CD4-positive, alpha-beta T cell treated with Interleukin-21 for 1 hour (primary cell): ENCODE data around the gene ADIPOR1.
"Not testable (repeated sequence)": the region's sequence is repeated elsewhere in the genome, so short reads cannot be mapped to it uniquely, and the experiment has no call there.

Experiments used
- DNase-seq: peaks from one replicate; pipeline ENCODE4 v3.0.0-alpha.2; 2020

Gene ADIPOR1, protein sequence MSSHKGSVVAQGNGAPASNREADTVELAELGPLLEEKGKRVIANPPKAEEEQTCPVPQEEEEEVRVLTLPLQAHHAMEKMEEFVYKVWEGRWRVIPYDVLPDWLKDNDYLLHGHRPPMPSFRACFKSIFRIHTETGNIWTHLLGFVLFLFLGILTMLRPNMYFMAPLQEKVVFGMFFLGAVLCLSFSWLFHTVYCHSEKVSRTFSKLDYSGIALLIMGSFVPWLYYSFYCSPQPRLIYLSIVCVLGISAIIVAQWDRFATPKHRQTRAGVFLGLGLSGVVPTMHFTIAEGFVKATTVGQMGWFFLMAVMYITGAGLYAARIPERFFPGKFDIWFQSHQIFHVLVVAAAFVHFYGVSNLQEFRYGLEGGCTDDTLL

GRCh38 chr1:202957733-202958543 lies at the start of gene ADIPOR1:
ADIPOR1 (minus strand) TSS chr1:202958312; CDS start chr1:202951070, 7,242 bp downstream.
- DNase-seq: peak; percentile 95

GRCh38 chr1:203006948-203007871 lies 49.1 kb upstream of the ADIPOR1 start, which contains the start of gene TMEM183A:
TMEM183A (plus strand) TSS chr1:203007374; CDS start chr1:203007466, 92 bp downstream.
- DNase-seq: peak; percentile 97

GRCh38 chr1:203005395-203006142 lies 47.5 kb upstream of the ADIPOR1 start:
- DNase-seq: not testable (repeated sequence)

DNA sequence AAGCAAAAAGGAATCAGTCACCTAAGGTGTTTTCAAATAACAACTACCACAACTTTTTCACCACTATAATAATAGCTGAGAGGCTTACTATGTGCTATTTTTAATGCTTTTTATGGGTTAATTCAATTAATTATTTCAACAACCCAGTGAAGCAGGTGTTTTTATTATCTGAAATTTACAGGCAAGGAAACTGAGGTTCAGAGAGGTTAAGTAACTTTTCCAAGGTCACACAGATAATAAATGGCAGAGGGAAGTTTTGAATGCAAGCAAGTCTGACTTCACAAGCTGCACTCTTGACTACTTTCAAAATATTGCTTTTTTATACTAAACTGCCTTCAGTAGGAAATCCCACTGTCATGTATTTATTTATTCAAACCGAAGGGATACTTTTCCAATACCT lies 44.8 kb upstream of the ADIPOR1 start:
- no peak for DNase-seq

- DNase-seq: no peak
These were observed 43.9 kb upstream of the ADIPOR1 start for GRCh38 chr1:203001986-203002385.

GRCh38 chr1:203000217-203000944 lies 42.3 kb upstream of the ADIPOR1 start:
- DNase-seq: no peak

DNA sequence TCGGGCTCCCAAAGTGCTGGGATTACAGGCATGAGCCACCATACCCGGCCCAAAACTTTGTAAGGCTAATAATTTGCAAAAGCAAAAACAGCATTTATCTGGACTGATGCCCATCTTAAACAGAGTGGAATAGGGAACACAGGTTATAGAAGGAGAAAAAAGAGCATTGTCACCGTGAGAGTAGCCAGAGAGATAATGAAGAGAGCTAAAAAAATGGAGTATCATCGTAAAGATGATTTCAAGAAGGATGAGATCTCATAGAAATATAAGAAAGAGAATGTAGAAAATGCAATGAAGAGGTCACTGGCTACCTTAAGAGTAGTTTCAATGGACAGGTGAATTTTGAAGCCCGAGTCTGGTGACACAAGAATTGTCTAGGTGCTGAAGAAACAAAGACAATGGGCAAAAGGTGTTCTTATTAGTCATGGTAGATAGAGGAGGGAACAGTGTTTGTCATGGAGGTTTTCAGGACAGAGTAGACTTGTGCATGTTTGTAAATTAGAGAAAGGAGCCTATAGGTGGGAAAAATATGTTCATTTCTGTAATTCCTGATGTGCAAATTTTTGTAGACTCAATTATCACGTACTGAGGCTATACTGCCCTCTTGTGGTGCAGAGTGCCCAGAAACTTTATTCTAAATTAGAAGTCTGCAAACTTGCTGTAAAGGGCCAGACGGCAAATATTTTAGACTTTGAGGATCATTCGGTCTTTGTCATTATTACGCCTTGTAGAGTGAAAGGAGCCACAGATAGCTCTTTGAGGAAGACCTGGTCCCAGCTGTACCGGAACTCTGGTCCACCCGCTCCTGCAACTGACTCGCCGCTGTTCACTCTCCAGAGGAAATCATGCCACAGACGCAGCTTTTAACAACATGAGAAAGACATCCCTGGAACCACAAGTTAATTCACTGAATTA lies 41.0 kb upstream of the ADIPOR1 start:
- peak; percentile 78 for DNase-seq

- no peak for DNase-seq
These were observed 36.6 kb upstream of the ADIPOR1 start for GRCh38 chr1:202994756-202995155.

GRCh38 chr1:202991112-202991511 lies 33.0 kb upstream of the ADIPOR1 start:
- no peak for DNase-seq

GRCh38 chr1:202989879-202990278 lies 31.8 kb upstream of the ADIPOR1 start:
- DNase-seq: no peak

DNA sequence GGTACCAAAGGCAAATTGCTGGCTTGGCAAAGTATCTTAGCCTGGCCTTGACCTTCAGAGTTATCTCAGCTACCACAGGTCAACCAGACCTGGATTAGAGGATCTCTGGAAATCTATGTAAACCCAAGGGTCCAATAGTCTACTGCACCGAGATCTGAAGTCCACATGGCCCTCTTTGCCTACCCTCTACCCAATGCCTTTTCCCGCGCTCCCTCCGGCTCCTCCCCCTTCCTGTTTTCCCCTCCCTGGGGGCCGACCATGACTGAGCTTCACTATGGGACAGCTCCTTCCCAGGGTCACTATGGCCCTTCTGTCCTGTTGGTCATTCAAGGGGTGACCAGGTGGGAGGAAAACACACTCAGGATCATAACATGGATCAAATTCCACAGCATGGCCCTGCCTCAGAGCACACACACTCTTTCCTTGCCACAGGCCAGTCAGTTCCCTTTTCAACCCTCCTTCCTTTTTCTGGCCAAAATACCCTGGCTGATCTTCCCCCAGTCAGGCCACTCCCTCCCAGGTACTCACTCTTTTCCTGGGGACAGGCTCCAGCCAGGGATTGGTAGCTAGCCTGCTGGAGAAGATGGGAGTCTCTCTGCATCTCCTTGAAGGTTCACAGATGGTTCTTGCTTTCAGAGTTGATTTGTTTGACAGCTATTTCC lies 29.9 kb upstream of the ADIPOR1 start:
- no peak for DNase-seq

GRCh38 chr1:202987255-202987654 lies 29.1 kb upstream of the ADIPOR1 start:
- no peak for DNase-seq

GRCh38 chr1:202986120-202986519 lies 28.0 kb upstream of the ADIPOR1 start:
- DNase-seq: not testable (repeated sequence)

- DNase-seq: no peak
These were observed 24.8 kb upstream of the ADIPOR1 start for GRCh38 chr1:202982715-202983430.

GRCh38 chr1:202981939-202982338 lies 23.8 kb upstream of the ADIPOR1 start:
- DNase-seq: no peak

DNA sequence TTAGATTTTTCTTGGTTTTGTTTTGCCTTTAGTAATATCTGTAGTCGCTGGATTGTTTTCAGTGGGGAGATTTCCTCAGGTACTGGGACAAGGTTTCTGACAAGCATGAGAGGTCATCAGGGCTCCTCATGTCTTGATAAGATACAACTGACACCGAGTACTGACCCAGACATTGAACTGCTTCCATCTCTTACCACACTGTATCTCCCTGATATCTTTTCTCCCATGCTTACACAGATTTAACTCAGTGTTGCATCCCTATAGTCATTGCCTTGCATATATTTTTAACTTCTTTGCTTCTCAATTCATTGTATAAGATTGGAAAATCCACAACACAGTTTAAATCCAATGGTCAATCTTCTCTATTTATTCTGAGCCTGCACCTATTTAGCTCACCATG lies 21.3 kb upstream of the ADIPOR1 start:
- DNase-seq: no peak

DNA sequence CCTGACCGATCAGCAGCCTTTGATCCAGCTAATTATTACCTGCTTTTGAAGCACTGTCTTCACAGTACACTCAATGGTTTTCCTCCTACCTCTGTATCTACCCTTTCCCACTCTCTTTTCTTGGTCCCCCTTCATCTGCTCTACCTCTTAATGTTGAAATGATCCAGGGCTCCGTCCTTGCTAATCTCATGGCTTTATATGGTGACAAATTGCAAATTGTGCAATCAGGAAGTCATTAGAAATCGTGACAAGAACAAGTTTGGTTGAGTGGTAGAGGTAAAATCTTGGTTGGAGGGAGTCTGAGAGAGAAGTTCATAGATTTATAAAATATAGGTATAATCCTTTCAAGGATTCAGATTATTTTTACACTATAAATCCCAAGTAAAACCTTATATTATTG lies 18.5 kb upstream of the ADIPOR1 start:
- DNase-seq: no peak

DNA sequence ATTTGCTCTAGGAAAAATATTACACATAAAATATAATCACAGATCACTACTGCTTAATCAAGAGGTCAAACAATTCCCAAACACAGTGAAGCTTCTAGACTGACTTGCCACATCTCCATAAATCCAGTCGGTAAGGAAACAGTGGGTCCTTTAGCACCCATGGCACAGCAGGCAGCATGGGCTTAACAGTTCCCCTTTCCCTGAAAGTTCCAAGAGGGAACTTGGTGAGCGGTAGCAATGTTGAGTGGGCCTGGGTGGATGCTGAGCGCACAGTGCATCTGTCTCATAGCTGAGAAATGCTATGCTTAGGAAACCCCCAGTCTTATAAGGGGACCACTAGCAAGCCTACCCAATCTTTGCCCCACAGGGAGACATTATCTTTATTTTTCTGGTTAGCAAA lies 16.7 kb upstream of the ADIPOR1 start:
- no peak for DNase-seq

DNA sequence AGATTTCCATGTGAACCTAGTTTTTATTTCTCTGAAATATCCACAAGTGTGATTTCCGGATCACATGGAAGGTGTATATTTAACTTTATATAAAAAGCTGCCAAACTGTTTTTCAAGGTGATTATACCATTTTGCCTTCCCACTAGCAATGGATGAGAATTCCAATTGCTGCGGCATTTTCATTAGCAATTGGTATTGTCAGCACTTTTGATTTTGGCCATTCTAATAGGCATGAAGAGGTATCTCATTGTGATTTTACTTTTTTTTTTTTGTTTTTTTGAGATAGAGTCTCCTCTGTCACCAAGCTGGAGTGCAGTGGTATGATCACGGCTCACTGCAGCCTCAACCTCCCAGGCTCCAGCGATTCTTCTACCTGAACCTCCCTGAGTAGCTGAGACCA lies 13.9 kb upstream of the ADIPOR1 start:
- no peak for DNase-seq
